ENCODE data around the gene TCF25. TPM values are rescaled to one million over a fixed set of nuclear protein-coding genes. Genes with fewer than 3 reads are reported as not detected.

TCF25 gene
- total RNA-seq, 2 experiments from 2014 or later, result 181 to 216 TPM

DNA sequence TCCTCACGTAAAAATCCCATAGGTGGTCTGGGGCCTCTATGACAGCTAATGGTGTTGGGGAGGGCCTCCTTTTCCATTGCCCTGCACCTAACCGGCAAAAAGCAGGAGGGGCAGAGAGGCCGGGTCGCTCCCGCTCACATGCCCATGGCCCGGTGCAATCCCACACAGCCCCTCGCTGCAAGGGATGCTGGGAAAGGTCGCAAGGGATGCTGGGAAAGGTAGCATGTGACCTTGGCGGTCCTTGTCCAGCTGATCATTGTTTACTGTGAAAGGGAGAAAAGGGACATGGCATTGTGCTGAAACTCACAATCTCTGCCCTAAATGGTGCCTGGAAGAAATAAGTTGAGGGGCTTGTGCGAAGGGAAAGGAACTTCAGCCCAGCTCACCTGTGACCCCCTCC, 85.2 kb downstream of the TCF25 start:
- H3K36me3 Mint-ChIP-seq, result peaks cover 3% of the 10 kb centered on the region
- CTCF ChIA-PET, result no interaction called here
- H3K27me3 Mint-ChIP-seq, result no peaks in the 10 kb centered on the region
- H3K4me1 Mint-ChIP-seq, result peaks cover 3% of the 10 kb centered on the region
- no peak for ATAC-seq
- H3K4me3 Mint-ChIP-seq, result no peak overlapping the region
- no peak for DNase-seq
- H3K9me3 Mint-ChIP-seq (ENCODE audit: low read depth), result no peaks in the 10 kb centered on the region
- H3K27ac Mint-ChIP-seq, result no peak overlapping the region

DNA sequence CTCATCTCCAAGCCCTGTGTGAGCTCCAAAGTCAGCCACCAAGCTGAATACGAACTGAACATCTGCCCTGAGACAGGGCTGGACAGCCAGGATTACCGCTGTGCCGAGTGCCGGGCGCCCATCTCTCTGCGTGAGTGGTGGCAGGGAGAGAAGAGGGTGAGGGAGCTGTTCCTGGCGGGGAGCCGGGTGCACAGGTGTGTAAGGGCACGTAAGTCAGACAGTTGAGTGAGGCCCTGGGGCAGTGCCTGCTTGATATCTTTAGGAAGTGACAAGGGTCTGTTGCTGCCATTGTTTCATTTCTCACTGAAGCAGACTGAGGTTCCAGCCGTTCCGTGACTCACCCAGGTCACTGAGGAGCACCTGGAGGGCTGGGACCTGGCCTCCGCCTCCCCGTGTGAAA, 87.6 kb downstream of the TCF25 start:
- Mint-ChIP-seq H3K4me3 (no peak overlapping the region), H3K36me3 (peaks cover 3% of the 10 kb centered on the region), H3K4me1 (no peaks in the 10 kb centered on the region), H3K27me3 (no peaks in the 10 kb centered on the region), H3K9me3 (ENCODE audit: low read depth) (no peaks in the 10 kb centered on the region), H3K27ac (no peak overlapping the region)
- no peak for ATAC-seq
- DNase-seq, result no peak
- CTCF ChIA-PET, result no interaction called here

Other genes starting within 250 kb of the TCF25 start
- gene CHMP1A, start 215.9 kb upstream of the TCF25 start, total RNA-seq, result 100 to 1,000 TPM in 1 of 2 experiments, 10 to 100 TPM in 1; 86.5 to 106 TPM
- gene SPATA33, start 215.8 kb upstream of the TCF25 start, total RNA-seq, result 10 to 100 TPM; 14.5 to 17.4 TPM
- 10 to 100 TPM; 80.5 to 94.2 TPM for gene CDK10, start 186.9 kb upstream of the TCF25 start, total RNA-seq
- 1 to 10 TPM; 5.8 to 7.4 TPM for gene SPATA2L, start 171.9 kb upstream of the TCF25 start, total RNA-seq
- 1 to 10 TPM; 3.6 to 4.6 TPM for gene VPS9D1, start 152.7 kb upstream of the TCF25 start, total RNA-seq
- gene ZNF276, start 152.1 kb upstream of the TCF25 start, total RNA-seq, result 10 to 100 TPM; 38.0 to 58.1 TPM
- 100 to 1,000 TPM; 135 to 202 TPM for gene FANCA, start 56.9 kb upstream of the TCF25 start, total RNA-seq
- gene SPIRE2, start 45.1 kb upstream of the TCF25 start, total RNA-seq, result under 1 TPM; 0.44 to 0.80 TPM
- gene MC1R, start 45.3 kb downstream of the TCF25 start, total RNA-seq, result 1 to 10 TPM; 2.6 to 4.1 TPM
- 1 to 10 TPM; 3.6 to 5.0 TPM for gene TUBB3, start 49.8 kb downstream of the TCF25 start, total RNA-seq
- 10 to 100 TPM; 26.7 to 27.7 TPM for gene DEF8, start 75.2 kb downstream of the TCF25 start, total RNA-seq
- gene DBNDD1, start 145.9 kb downstream of the TCF25 start, total RNA-seq, result not detected
- not detected for gene PRDM7, start 203.7 kb downstream of the TCF25 start, total RNA-seq